GM19467 (cell line): ENCODE data around the gene TMEM235.
"Not testable (repeated sequence)": the region's sequence is repeated elsewhere in the genome, so short reads cannot be mapped to it uniquely, and the experiment has no call there.

Experiments
- ATAC-seq: cut with Tn5 transposase; IDR thresholded peaks from one replicate; pipeline ENCODE4 v1.9.1; 2021; ENCODE audit warnings: mild to moderate bottlenecking, moderate library complexity; ENCODE audit not compliant: unreplicated experiment

TMEM235 gene

GRCh38 chr17:78252701-78253635 lies 21.5 kb downstream of the TMEM235 start:
- no peak for ATAC-seq

- ATAC-seq = not testable (repeated sequence)
Observed at GRCh38 chr17:78253636-78253945, 22.2 kb downstream of the TMEM235 start.

- ATAC-seq = no peak
Observed at GRCh38 chr17:78253946-78254672, 22.7 kb downstream of the TMEM235 start.

GRCh38 chr17:78255029-78255656 lies 23.7 kb downstream of the TMEM235 start:
- no peak for ATAC-seq

- no peak for ATAC-seq
Observed at GRCh38 chr17:78255953-78256706, 24.7 kb downstream of the TMEM235 start.

- no peak for ATAC-seq
Observed at GRCh38 chr17:78256707-78257591, 25.5 kb downstream of the TMEM235 start.

GRCh38 chr17:78257810-78258322 lies 26.4 kb downstream of the TMEM235 start:
- no peak for ATAC-seq

GRCh38 chr17:78258323-78259191 lies 27.1 kb downstream of the TMEM235 start:
- ATAC-seq = no peak

- no peak for ATAC-seq
Observed at GRCh38 chr17:78259192-78259554, 27.7 kb downstream of the TMEM235 start.

GRCh38 chr17:78263063-78263735 lies 31.8 kb downstream of the TMEM235 start:
- no peak for ATAC-seq

- ATAC-seq = no peak
Observed at GRCh38 chr17:78263736-78264340, 32.4 kb downstream of the TMEM235 start.

- no peak for ATAC-seq
Observed at GRCh38 chr17:78264590-78264989, 33.2 kb downstream of the TMEM235 start.

- ATAC-seq = no peak
Observed at GRCh38 chr17:78265121-78265520, 33.7 kb downstream of the TMEM235 start.

- ATAC-seq = no peak
Observed at GRCh38 chr17:78266231-78266631, 34.8 kb downstream of the TMEM235 start.

- no peak for ATAC-seq
Observed at GRCh38 chr17:78266771-78267170, 35.3 kb downstream of the TMEM235 start.

- no peak for ATAC-seq
Observed at GRCh38 chr17:78267253-78268073, 36.0 kb downstream of the TMEM235 start.
